Neuronal stem cell (in vitro differentiated cells): ENCODE measurements around the gene NUP133. TPM values are rescaled to one million over a fixed set of nuclear protein-coding genes. Genes with fewer than 3 reads are reported as not detected.

Experiments
- DNase-seq: peaks from one replicate; pipeline ENCODE4 v3.0.0-alpha.2; 2013; ENCODE audit warnings: low spot score
- H2AFZ ChIP-seq: one replicate; pipeline ENCODE4 v1.6.1; 2013; ENCODE audit warnings: mild to moderate bottlenecking, low read length, inconsistent platforms
- H2AK5ac ChIP-seq: 2 replicates; pipeline ENCODE4 v1.6.1; 2013; ENCODE audit warnings: low read depth, mild to moderate bottlenecking, inconsistent platforms, low read length, moderate library complexity, mixed read lengths
- H2BK120ac ChIP-seq: 2 replicates; pipeline ENCODE4 v1.6.1; 2013; ENCODE audit warnings: low read depth, mild to moderate bottlenecking, inconsistent platforms, low read length, moderate library complexity, mixed read lengths
- H2BK12ac ChIP-seq: one replicate; pipeline ENCODE4 v1.6.1; 2013; ENCODE audit warnings: low read length, inconsistent platforms
- H2BK15ac ChIP-seq: 2 replicates; pipeline ENCODE4 v1.6.1; 2013; ENCODE audit warnings: mild to moderate bottlenecking, low read length, inconsistent platforms, mixed read lengths
- H2BK5ac ChIP-seq: one replicate; pipeline ENCODE4 v1.6.1; 2013; ENCODE audit warnings: inconsistent platforms, mild to moderate bottlenecking, low read length, moderate library complexity
- H3K14ac ChIP-seq: one replicate; pipeline ENCODE4 v1.6.1; 2013; ENCODE audit warnings: low read length, inconsistent platforms
- H3K18ac ChIP-seq: 2 replicates; pipeline ENCODE4 v1.6.1; 2013; ENCODE audit warnings: low read length, inconsistent platforms
- H3K23ac ChIP-seq: 2 replicates; pipeline ENCODE4 v1.6.1; 2013; ENCODE audit warnings: low read depth, mild to moderate bottlenecking, mixed read lengths, low read length, inconsistent platforms; ENCODE audit not compliant: poor library complexity
- H3K27ac ChIP-seq: replicated peaks from 3 replicates; pipeline ENCODE4 v1.5.1; 2013; ENCODE audit warnings: low read length, inconsistent platforms
- H3K27me3 ChIP-seq, 3 experiments: 2 replicates each; pipeline ENCODE4 v1.6.1; 2013; ENCODE audit warnings: low read length in 3 of 3, mild to moderate bottlenecking in 2 of 3, inconsistent platforms in 1 of 3, low read depth in 1 of 3, mixed read lengths in 1 of 3, moderate library complexity in 1 of 3; ENCODE audit not compliant: control insufficient read depth in 3 of 3, insufficient read depth in 3 of 3
- H3K36me3 ChIP-seq, 2 donors: replicated peaks in 1 of 2; 2 replicates each; pipeline ENCODE4 v1.6.1; 2013; ENCODE audit warnings: low read length in 2 of 2; ENCODE audit not compliant: control insufficient read depth in 2 of 2, insufficient read depth in 2 of 2
- H3K4ac ChIP-seq: 2 replicates; pipeline ENCODE4 v1.6.1; 2013; ENCODE audit warnings: inconsistent platforms, mild to moderate bottlenecking, low read length, moderate library complexity
- H3K4me1 ChIP-seq, 2 donors: 1 replicate in 1 of 2; 2 replicates in 1 of 2; pipeline ENCODE4 v1.6.1; 2013; ENCODE audit warnings: low read length in 2 of 2, low read depth in 1 of 2; ENCODE audit not compliant: control insufficient read depth in 2 of 2, insufficient read depth in 1 of 2
- H3K4me2 ChIP-seq: one replicate; pipeline ENCODE4 v1.6.1; 2013; ENCODE audit warnings: mild to moderate bottlenecking, low read length, inconsistent platforms; ENCODE audit not compliant: insufficient read depth, poor library complexity, severe bottlenecking
- H3K4me3 ChIP-seq, 2 donors: 2 replicates each; pipeline ENCODE4 v1.5.1; 2013; ENCODE audit warnings: low read length in 2 of 2, mild to moderate bottlenecking in 2 of 2, inconsistent platforms in 1 of 2, moderate library complexity in 1 of 2
- H3K79me1 ChIP-seq: one replicate; pipeline ENCODE4 v1.6.1; 2013; ENCODE audit warnings: low read depth, mild to moderate bottlenecking, inconsistent platforms, low read length, moderate library complexity
- H3K9ac ChIP-seq: one replicate; pipeline ENCODE4 v1.6.1; 2013; ENCODE audit warnings: mild to moderate bottlenecking, low read depth, low read length, inconsistent platforms; ENCODE audit not compliant: poor library complexity
- H3K9me3 ChIP-seq, 2 donors: replicated peaks in 1 of 2; 2 replicates each; pipeline versions ENCODE3 to v1.6.1; 2013; ENCODE audit warnings: low read length in 2 of 2, mild to moderate bottlenecking in 2 of 2, inconsistent platforms in 1 of 2, low read depth in 1 of 2, mixed read lengths in 1 of 2, moderate library complexity in 1 of 2; ENCODE audit not compliant: control insufficient read depth in 2 of 2, insufficient read depth in 1 of 2
- H4K8ac ChIP-seq: one replicate; pipeline ENCODE4 v1.6.1; 2013; ENCODE audit warnings: low read depth, mild to moderate bottlenecking, inconsistent platforms, low read length, moderate library complexity
- H4K91ac ChIP-seq: one replicate; pipeline ENCODE4 v1.6.1; 2013; ENCODE audit warnings: low read length, low read depth, mild to moderate bottlenecking, inconsistent platforms; ENCODE audit not compliant: poor library complexity
- WGBS, 2 donors: extraction: QIAGEN DNeasy Blood & Tissue Kit; methylation state at CpG; one replicate each; pipeline ENCODE4 v1.1.7; 2013; ENCODE audit warnings: missing lambda C conversion rate in 2 of 2, mixed read lengths in 1 of 2; ENCODE audit not compliant: insufficient read length in 2 of 2, insufficient replicate concordance in 1 of 2; ENCODE audit errors: extremely low coverage in 2 of 2; 5-methylcytosine and 5-hydroxymethylcytosine counted together
- polyA plus RNA-seq, 2 experiments: library from polyadenylated mRNA; stranded (reverse); fragments of 200-250 nt; gene quantifications; one replicate each; pipeline ENCODE4 v1.2.3, GENCODE V29; 2013

Gene NUP133
- 22.6 TPM for polyA plus RNA-seq (2013, experiment 1 of 2)
- 24.2 TPM for polyA plus RNA-seq (2013, experiment 2 of 2)

DNA sequence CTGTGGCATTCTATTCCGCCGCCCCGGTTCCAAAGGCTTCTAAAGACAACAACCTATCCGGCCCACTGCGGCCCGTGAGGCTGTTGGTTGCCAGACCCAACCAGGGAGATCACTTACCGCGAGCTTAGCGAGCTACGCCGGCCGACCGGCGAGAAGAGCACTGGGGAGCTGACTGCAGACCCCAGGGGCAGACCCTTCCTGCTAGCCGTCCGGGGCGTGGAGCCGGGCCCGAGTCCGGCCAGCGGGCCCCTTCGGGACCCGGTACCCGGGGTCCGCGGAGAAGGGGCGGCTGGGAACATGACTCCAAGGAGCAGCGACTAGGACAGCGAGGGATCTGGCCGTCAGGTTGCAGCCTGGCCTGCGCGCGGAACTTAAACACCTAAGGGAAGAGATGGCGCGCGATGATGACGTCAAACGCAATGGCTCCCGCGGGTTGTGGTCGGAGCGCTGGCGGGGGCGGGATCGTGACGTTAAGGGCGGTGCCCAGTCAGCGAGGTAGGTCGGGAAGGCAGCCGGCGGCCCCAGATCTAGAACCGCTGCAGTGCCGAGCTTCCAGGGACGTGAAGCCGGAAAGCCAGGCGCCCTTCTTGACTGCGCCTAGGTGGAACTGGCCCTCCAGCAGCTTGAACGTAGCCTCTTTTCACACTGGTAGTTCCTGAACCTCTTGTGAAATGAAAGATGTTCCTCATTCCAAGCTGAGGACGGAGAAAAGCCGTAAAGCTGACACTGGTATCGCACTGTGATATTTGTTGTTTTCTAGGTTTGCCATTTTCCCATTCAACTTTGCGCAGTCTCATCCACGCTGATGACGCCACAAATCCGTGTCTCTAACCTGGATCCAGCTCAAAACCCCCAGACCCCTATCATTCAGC, at the start of gene NUP133:
TSS of gene NUP133 (minus strand) at position 391 of the 872 bp plus-strand sequence. CDS start at position 299, 92 bp downstream.
- H3K4ac ChIP-seq = no peak within 1 kb of the TSS
- WGBS, 2 donors = no CpG with 5 or more reads among the region's 65 CpGs
- H3K27me3 ChIP-seq = no peaks in the 10 kb centered on the region
- peak within 1 kb of the TSS; percentile 89 for H4K8ac ChIP-seq
- H3K27ac ChIP-seq = peak within 1 kb of the TSS; percentile 74
- peak within 1 kb of the TSS; percentile 67 for H3K23ac ChIP-seq
- H2BK15ac ChIP-seq = no peak within 1 kb of the TSS
- peak within 1 kb of the TSS; percentile 90 for H2AFZ ChIP-seq
- peak within 1 kb of the TSS; percentile 50 for H3K9ac ChIP-seq
- H3K9me3 ChIP-seq = no peaks in the 10 kb centered on the region
- peak; percentile 98 for DNase-seq
- H3K4me1 ChIP-seq = peaks cover 0 to 5% of the 10 kb centered on the region in 2 donors
- H3K79me1 ChIP-seq = no peaks in the 10 kb centered on the region
- H3K4me2 ChIP-seq = peak within 1 kb of the TSS; percentile 63
- H3K14ac ChIP-seq = no peak within 1 kb of the TSS
- no peak within 1 kb of the TSS for H2BK120ac ChIP-seq
- no peak within 1 kb of the TSS for H2AK5ac ChIP-seq
- peak within 1 kb of the TSS; percentile 72 for H2BK5ac ChIP-seq
- peak within 1 kb of the TSS; percentile 68 to 91 for H3K4me3 ChIP-seq
- peak within 1 kb of the TSS; percentile 88 for H3K18ac ChIP-seq
- no peak within 1 kb of the TSS for H4K91ac ChIP-seq
- no peak within 1 kb of the TSS for H2BK12ac ChIP-seq
- peaks cover 0 to 27% of the 10 kb centered on the region in 2 donors for H3K36me3 ChIP-seq

DNA sequence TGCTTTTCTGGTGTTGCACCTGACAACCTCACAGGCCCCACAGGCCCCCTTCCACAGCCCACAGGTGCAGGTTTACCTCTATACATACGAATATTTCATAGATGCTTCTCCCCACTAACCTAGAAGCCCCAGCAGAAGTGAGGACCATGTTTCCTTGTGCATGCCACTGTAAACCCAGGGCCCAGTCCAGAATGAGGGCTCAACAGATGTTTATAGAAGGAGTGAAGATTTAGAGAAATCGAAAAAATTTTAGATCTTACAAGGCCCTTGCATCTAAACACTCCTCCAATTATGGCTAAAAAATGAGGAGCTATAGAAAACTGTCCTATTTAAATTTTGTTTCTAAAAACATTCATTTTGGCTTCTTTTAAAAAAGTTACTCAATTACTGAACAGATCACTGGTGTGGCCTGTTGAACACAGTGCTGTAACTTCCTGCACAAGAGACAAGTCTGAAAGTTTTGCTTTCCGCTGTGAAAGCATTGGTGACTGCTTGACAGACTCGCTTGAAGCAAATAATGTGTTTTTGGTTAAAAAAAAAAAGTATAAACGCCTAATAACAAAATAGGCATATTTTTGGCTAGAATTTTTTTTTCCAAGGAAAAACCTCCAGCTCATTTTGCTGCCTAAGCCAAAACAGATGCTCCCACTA, 49.2 kb upstream of the NUP133 start:
- Histone ChIP-seq H3K9me3 (no peaks in the 10 kb centered on the region), H2AFZ (peak overlapping the region; percentile 89), H2BK120ac (no peak overlapping the region), H3K79me1 (no peaks in the 10 kb centered on the region), H2BK15ac (no peak overlapping the region), H3K9ac (peak overlapping the region; percentile 82), H3K18ac (no peak overlapping the region), H3K23ac (no peak overlapping the region), H3K27ac (no peak overlapping the region), H4K91ac (no peak overlapping the region), H3K4ac (no peak overlapping the region), H3K4me2 (peak overlapping the region; percentile 59), H3K27me3 (no peaks in the 10 kb centered on the region), H2BK12ac (no peak overlapping the region), H3K4me1 (peaks cover 1 to 18% of the 10 kb centered on the region in 2 donors), H3K4me3 (peak overlapping the region; percentile 76 to 96), H3K14ac (no peak overlapping the region), H2BK5ac (no peak overlapping the region), H4K8ac (no peak overlapping the region), H2AK5ac (no peak overlapping the region), H3K36me3 (peaks cover 0 to 6% of the 10 kb centered on the region in 2 donors)
- no CpG with 5 or more reads among the region's 5 CpGs for WGBS, 2 donors
- no peak for DNase-seq

DNA sequence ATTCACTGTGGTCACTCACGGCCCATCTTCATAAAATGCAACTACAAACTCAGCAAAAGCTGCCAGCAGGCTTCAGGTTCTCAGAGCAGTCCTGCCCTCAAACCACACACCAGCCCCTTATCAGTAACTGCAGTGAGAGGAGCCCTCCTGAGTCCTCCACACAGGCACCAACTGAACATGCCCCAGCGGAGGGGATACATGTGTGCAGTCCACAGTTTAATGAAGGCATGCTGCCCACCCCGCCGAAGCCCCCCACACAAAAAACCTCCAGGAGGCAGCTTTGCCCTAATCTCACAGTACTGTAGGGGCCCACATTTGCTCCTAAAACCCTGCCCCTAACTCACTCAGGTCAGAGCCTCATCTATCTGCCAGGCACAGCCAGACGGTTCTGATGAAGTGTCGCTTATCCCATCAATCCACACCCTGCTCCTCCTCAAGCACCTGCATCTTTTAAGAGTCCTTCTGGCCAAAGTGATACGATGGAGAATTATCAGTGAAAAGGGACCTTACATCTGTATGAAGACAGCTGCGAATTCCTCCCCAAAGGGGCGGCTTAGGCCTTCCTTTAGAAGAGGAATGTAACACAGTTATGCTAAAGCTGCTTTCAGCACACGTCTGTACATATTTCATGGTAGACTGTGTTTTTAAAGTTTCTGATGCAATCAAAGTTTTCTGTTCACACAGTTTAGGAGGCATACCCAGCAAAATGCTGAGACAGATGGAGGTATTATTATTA, 46.9 kb upstream of the NUP133 start:
- WGBS, 2 donors = no CpG with 5 or more reads among the region's 10 CpGs

More for the DNA sequence above, 46.9 kb upstream of the NUP133 start:
- Histone ChIP-seq H2AFZ (no peak overlapping the region), H4K8ac (no peak overlapping the region), H2BK120ac (no peak overlapping the region), H2BK15ac (no peak overlapping the region), H3K14ac (no peak overlapping the region), H3K4me2 (no peak overlapping the region), H4K91ac (no peak overlapping the region), H2AK5ac (no peak overlapping the region), H3K4me1 (peaks cover 1 to 19% of the 10 kb centered on the region in 2 donors), H3K79me1 (no peaks in the 10 kb centered on the region), H3K9ac (no peak overlapping the region), H3K27me3 (no peaks in the 10 kb centered on the region), H2BK12ac (no peak overlapping the region), H3K36me3 (peaks cover 0 to 6% of the 10 kb centered on the region in 2 donors), H3K18ac (no peak overlapping the region), H3K4me3 (no peak overlapping the region), H2BK5ac (no peak overlapping the region), H3K9me3 (no peaks in the 10 kb centered on the region), H3K4ac (no peak overlapping the region), H3K27ac (no peak overlapping the region), H3K23ac (no peak overlapping the region)
- no peak for DNase-seq
